GM12891 (cell line): ENCODE measurements around the gene HNRNPA3.

Experiments used
- POLR2A ChIP-seq: IDR thresholded peaks from 2 replicates; pipeline ENCODE4 v1.6.1; 2011; ENCODE audit warnings: low read depth, low read length, control low read depth
- POLR2AphosphoS5 ChIP-seq: IDR thresholded peaks from 2 replicates; pipeline ENCODE4 v1.6.1; 2011; ENCODE audit warnings: low read depth, low read length, control low read depth
- TAF1 ChIP-seq: IDR thresholded peaks from 2 replicates; pipeline ENCODE4 v1.6.1; 2011; ENCODE audit warnings: low read depth, low read length, control low read depth

- TF ChIP-seq TAF1, result no peak
- TF ChIP-seq POLR2AphosphoS5, result no peak
- no peak for TF ChIP-seq POLR2A
These were observed 60.2 kb downstream of the HNRNPA3 start for GRCh38 chr2:177272765-177273164.
